SJCRH30 (cell line): ENCODE results near the gene PIN4. TPM values are rescaled to one million over a fixed set of nuclear protein-coding genes. Genes with fewer than 3 reads are reported as not detected.

Experiments used
- DNase-seq, 2 experiments: peaks; one replicate each; pipeline ENCODE4 v3.0.0-alpha.2; 2015 to 2020
- H3K27ac ChIP-seq: fragments of 250-450 bp; sonication (Bioruptor Pico); 2 replicates; pipeline ENCODE4 v1.5.1; 2020; ENCODE audit warnings: mild to moderate bottlenecking, moderate library complexity
- H3K27me3 ChIP-seq: fragments of 250-450 bp; sonication (Bioruptor Pico); 2 replicates; pipeline ENCODE4 v1.5.1; 2020; ENCODE audit warnings: mild to moderate bottlenecking, moderate library complexity
- H3K36me3 ChIP-seq: fragments of 250-450 bp; sonication (Bioruptor Pico); 2 replicates; pipeline ENCODE4 v1.5.1; 2020; ENCODE audit warnings: mild to moderate bottlenecking, moderate library complexity
- H3K4me1 ChIP-seq: fragments of 250-450 bp; sonication (Bioruptor Pico); 2 replicates; pipeline ENCODE4 v1.5.1; 2020; ENCODE audit warnings: mild to moderate bottlenecking, moderate library complexity
- H3K4me3 ChIP-seq: fragments of 250-450 bp; sonication (Bioruptor Pico); 2 replicates; pipeline ENCODE4 v1.5.1; 2020; ENCODE audit warnings: mild to moderate bottlenecking, moderate library complexity
- H3K9me3 ChIP-seq: fragments of 250-450 bp; sonication (Bioruptor Pico); replicated peaks from 2 replicates; pipeline ENCODE4 v1.5.1; 2020; ENCODE audit warnings: mild to moderate bottlenecking, moderate library complexity
- total RNA-seq: library from RNA; depleted of rRNA; stranded (reverse); fragments of >200 nt; shearing (Covaris generic); gene quantifications from 2 replicates; pipeline ENCODE4 v1.2.3, GENCODE V29; 2014; rRNA removed

PIN4 gene
- 35.9 and 60.9 TPM in 2 replicates for total RNA-seq

- H3K36me3 ChIP-seq = peaks cover 2% of the 10 kb centered on the region; the same call in 1 of the 2 replicates
- H3K27me3 ChIP-seq = no peaks in the 10 kb centered on the region
- no peaks in the 10 kb centered on the region for H3K9me3 ChIP-seq
- DNase-seq = peak; percentile 98 to 99
- H3K4me3 ChIP-seq = peak within 1 kb of the TSS; percentile 78
- H3K4me1 ChIP-seq = no peaks in the 10 kb centered on the region
- H3K27ac ChIP-seq = peak within 1 kb of the TSS; percentile 78
Measured at GRCh38 chrX:72181178-72182125, at the start of gene PIN4. Gene PIN4 (plus strand): TSS chrX:72181757. CDS start chrX:72181786, 29 bp downstream.

- Histone ChIP-seq H3K4me3 (no peak overlapping the region), H3K36me3 (no peaks in the 10 kb centered on the region), H3K9me3 (no peaks in the 10 kb centered on the region), H3K4me1 (no peaks in the 10 kb centered on the region), H3K27ac (no peak overlapping the region), H3K27me3 (no peaks in the 10 kb centered on the region)
- DNase-seq = no peak
Measured at GRCh38 chrX:72132456-72132855, 49.1 kb upstream of the PIN4 start.

GRCh38 chrX:72133851-72134546 is 47.6 kb upstream of the PIN4 start:
- H3K9me3 ChIP-seq = no peaks in the 10 kb centered on the region
- no peak overlapping the region for H3K27ac ChIP-seq
- H3K27me3 ChIP-seq = no peaks in the 10 kb centered on the region
- H3K36me3 ChIP-seq = no peaks in the 10 kb centered on the region
- no peak for DNase-seq
- H3K4me1 ChIP-seq = no peaks in the 10 kb centered on the region
- no peak overlapping the region for H3K4me3 ChIP-seq

- no peak for DNase-seq
- H3K27ac ChIP-seq = no peak overlapping the region
- no peaks in the 10 kb centered on the region for H3K9me3 ChIP-seq
- H3K27me3 ChIP-seq = no peaks in the 10 kb centered on the region
- no peaks in the 10 kb centered on the region for H3K36me3 ChIP-seq
- no peak overlapping the region for H3K4me3 ChIP-seq
- H3K4me1 ChIP-seq = peaks cover 7% of the 10 kb centered on the region; the same call in 1 of the 2 replicates
Measured at GRCh38 chrX:72137846-72138495, 43.6 kb upstream of the PIN4 start.

- Histone ChIP-seq H3K36me3 (no peaks in the 10 kb centered on the region), H3K4me3 (no peak overlapping the region), H3K27ac (no peak overlapping the region), H3K9me3 (no peaks in the 10 kb centered on the region), H3K4me1 (peaks cover 7% of the 10 kb centered on the region; the same call in 1 of the 2 replicates), H3K27me3 (no peaks in the 10 kb centered on the region)
- no peak for DNase-seq
Measured at GRCh38 chrX:72139538-72139937, 42.0 kb upstream of the PIN4 start.

GRCh38 chrX:72141372-72142004 is 40.1 kb upstream of the PIN4 start:
- Histone ChIP-seq H3K36me3 (no peaks in the 10 kb centered on the region), H3K27ac (no peak overlapping the region), H3K27me3 (no peaks in the 10 kb centered on the region), H3K4me1 (peaks cover 7% of the 10 kb centered on the region; the same call in 1 of the 2 replicates), H3K9me3 (no peaks in the 10 kb centered on the region), H3K4me3 (no peak overlapping the region)
- no peak for DNase-seq

- peaks cover 7% of the 10 kb centered on the region; the same call in 1 of the 2 replicates for H3K4me1 ChIP-seq
- no peaks in the 10 kb centered on the region for H3K9me3 ChIP-seq
- H3K36me3 ChIP-seq = no peaks in the 10 kb centered on the region
- no peak overlapping the region for H3K27ac ChIP-seq
- DNase-seq = peak; percentile 39 to 62
- no peak overlapping the region for H3K4me3 ChIP-seq
- H3K27me3 ChIP-seq = no peaks in the 10 kb centered on the region
Measured at GRCh38 chrX:72142094-72142793, 39.3 kb upstream of the PIN4 start.

- Histone ChIP-seq H3K4me1 (peaks cover 7% of the 10 kb centered on the region; the same call in 1 of the 2 replicates), H3K27ac (no peak overlapping the region), H3K4me3 (no peak overlapping the region), H3K36me3 (no peaks in the 10 kb centered on the region), H3K27me3 (no peaks in the 10 kb centered on the region), H3K9me3 (no peaks in the 10 kb centered on the region)
- no peak for DNase-seq
Measured at GRCh38 chrX:72142794-72143608, 38.6 kb upstream of the PIN4 start.

- Histone ChIP-seq H3K27ac (no peak overlapping the region), H3K4me3 (no peak overlapping the region), H3K4me1 (peaks cover 7% of the 10 kb centered on the region; the same call in 1 of the 2 replicates), H3K27me3 (no peaks in the 10 kb centered on the region), H3K9me3 (no peaks in the 10 kb centered on the region), H3K36me3 (no peaks in the 10 kb centered on the region)
- no peak for DNase-seq
Measured at GRCh38 chrX:72143609-72143907, 38.0 kb upstream of the PIN4 start.

GRCh38 chrX:72145181-72145580 is 36.4 kb upstream of the PIN4 start:
- no peak for DNase-seq
- H3K4me1 ChIP-seq = peaks cover 7% of the 10 kb centered on the region; the same call in 1 of the 2 replicates
- H3K4me3 ChIP-seq = no peak overlapping the region
- H3K27me3 ChIP-seq = no peaks in the 10 kb centered on the region
- no peaks in the 10 kb centered on the region for H3K36me3 ChIP-seq
- no peaks in the 10 kb centered on the region for H3K9me3 ChIP-seq
- no peak overlapping the region for H3K27ac ChIP-seq

GRCh38 chrX:72146527-72146926 is 35.0 kb upstream of the PIN4 start:
- Histone ChIP-seq H3K36me3 (no peaks in the 10 kb centered on the region), H3K27ac (no peak overlapping the region), H3K27me3 (no peaks in the 10 kb centered on the region), H3K4me3 (no peak overlapping the region), H3K9me3 (no peaks in the 10 kb centered on the region), H3K4me1 (peaks cover 7% of the 10 kb centered on the region; the same call in 1 of the 2 replicates)
- no peak for DNase-seq

- Histone ChIP-seq H3K4me3 (no peak overlapping the region), H3K27ac (no peak overlapping the region), H3K9me3 (no peaks in the 10 kb centered on the region), H3K36me3 (no peaks in the 10 kb centered on the region), H3K4me1 (no peaks in the 10 kb centered on the region), H3K27me3 (no peaks in the 10 kb centered on the region)
- no peak for DNase-seq
Measured at GRCh38 chrX:72158773-72159172, 22.8 kb upstream of the PIN4 start.

GRCh38 chrX:72159769-72160168 is 21.8 kb upstream of the PIN4 start:
- no peak overlapping the region for H3K27ac ChIP-seq
- no peaks in the 10 kb centered on the region for H3K9me3 ChIP-seq
- H3K4me3 ChIP-seq = no peak overlapping the region
- no peaks in the 10 kb centered on the region for H3K27me3 ChIP-seq
- H3K4me1 ChIP-seq = no peaks in the 10 kb centered on the region
- DNase-seq = no peak
- H3K36me3 ChIP-seq = no peaks in the 10 kb centered on the region
